GM21390 (cell line): ENCODE results near the gene LAMTOR3.
"Not testable (repeated sequence)": the region's sequence is repeated elsewhere in the genome, so short reads cannot be mapped to it uniquely, and the experiment has no call there.

Experiments
- ATAC-seq: cut with Tn5 transposase; IDR thresholded peaks from one replicate; pipeline ENCODE4 v1.9.1; 2021; ENCODE audit not compliant: unreplicated experiment

Gene LAMTOR3

DNA sequence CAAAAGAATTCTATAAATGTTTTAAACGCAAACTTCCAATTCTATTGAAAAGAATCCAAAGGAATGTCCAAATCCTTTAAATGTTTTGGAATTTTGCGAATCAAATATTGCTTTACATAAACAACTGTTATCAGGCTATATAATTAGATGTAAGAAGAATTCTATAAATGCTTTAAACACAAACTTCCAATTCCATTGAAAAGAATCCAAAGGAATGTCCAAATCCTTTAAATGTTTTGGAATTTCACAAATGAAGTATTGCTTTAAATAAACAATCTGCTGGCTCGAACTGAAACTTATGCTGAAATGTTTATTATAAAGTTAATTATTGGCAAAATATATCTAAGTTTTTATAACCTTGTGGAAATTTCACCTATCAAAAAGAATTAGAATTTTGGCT, 61.5 kb downstream of the LAMTOR3 start:
- ATAC-seq: no peak

DNA sequence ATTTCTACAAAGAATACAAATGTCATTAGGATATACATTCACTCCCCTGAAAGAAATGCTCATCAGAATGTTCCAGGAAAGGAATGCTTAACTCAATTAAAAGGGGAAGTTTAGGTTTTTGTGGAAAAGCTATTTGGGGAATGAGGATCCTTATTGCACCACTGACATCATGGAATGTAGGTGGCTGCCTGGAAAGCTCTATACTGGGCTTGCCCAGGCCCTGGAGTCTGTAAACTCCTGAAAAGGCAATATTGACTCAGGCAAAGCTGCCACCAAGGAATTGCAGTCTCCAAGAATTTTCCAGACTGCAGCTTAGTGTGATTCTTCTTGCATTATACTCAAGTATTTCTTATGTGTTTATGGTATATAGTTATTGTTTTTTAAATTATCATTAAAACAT, 61.9 kb downstream of the LAMTOR3 start:
- ATAC-seq: no peak

DNA sequence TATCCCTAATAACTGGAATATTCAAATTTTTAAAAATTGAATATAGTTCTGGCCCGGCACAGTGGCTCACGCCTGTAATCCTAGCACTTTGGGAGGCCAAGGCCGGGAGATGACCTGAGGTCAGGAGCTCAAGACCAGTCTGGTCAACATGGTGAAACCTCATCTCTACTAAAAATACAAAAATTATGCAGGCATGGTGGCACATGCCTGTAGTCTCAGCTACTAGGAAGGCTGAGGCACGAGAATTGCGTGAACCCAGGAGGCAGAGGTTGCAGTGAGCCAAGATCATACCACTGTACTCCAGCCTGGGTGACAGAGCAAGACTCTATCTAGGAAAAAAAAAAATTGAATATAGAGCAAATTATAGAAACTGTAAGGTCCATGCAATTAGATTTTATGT, 64.2 kb downstream of the LAMTOR3 start:
- not testable (repeated sequence) for ATAC-seq

DNA sequence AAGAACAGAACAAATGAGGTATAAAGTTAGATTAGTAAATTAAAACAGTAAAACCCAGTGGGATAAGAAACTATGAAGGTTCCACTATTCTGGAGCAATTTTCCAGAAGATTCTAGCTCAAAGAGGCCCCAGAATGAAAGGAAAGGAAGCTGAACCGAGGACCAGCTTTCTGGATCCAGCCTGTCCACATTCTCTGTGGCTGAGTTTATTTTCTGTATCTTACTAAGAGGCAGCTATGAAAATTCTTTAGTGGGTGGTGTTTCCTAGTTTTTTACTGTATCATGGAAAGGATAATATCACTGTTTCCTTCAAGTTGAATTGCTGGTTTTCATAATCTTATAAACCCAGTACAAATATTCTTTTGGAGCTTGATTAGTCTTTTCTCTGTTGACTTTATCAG, 65.8 kb downstream of the LAMTOR3 start:
- no peak for ATAC-seq
